GM19193 (cell line): ENCODE measurements around the gene CDHR3.

Experiments
- POLR2A ChIP-seq: IDR thresholded peaks from 4 replicates; pipeline ENCODE4 v1.6.1; 2011; ENCODE audit not compliant: insufficient read depth, insufficient read length; ENCODE audit errors: extremely low read depth

Gene CDHR3

GRCh38 chr7:106082087-106082854, 119.2 kb downstream of the CDHR3 start:
- TF ChIP-seq POLR2A = no peak
